HG03342 (cell line): ENCODE data around the gene CCDC195.
"Not testable (repeated sequence)": the region's sequence is repeated elsewhere in the genome, so short reads cannot be mapped to it uniquely, and the experiment has no call there.

Source experiments
- ATAC-seq: cut with Tn5 transposase; IDR thresholded peaks from one replicate; pipeline ENCODE4 v1.9.1; 2021; ENCODE audit warnings: mild to moderate bottlenecking, moderate library complexity; ENCODE audit not compliant: unreplicated experiment

Gene CCDC195

GRCh38 chr2:224691563-224691962 is 24.6 kb downstream of the CCDC195 start:
- no peak for ATAC-seq

GRCh38 chr2:224690868-224691267 is 25.3 kb downstream of the CCDC195 start:
- no peak for ATAC-seq

GRCh38 chr2:224689539-224689938 is 26.6 kb downstream of the CCDC195 start:
- no peak for ATAC-seq

GRCh38 chr2:224688997-224689396 is 27.2 kb downstream of the CCDC195 start:
- no peak for ATAC-seq

GRCh38 chr2:224687156-224687555 is 29.0 kb downstream of the CCDC195 start:
- ATAC-seq: no peak

GRCh38 chr2:224685121-224685520 is 31.0 kb downstream of the CCDC195 start:
- no peak for ATAC-seq

- ATAC-seq: no peak
Observed at GRCh38 chr2:224682134-224682533, 34.0 kb downstream of the CCDC195 start.

- ATAC-seq: no peak
Observed at GRCh38 chr2:224671731-224672130, 44.4 kb downstream of the CCDC195 start.

GRCh38 chr2:224670203-224670602 is 46.0 kb downstream of the CCDC195 start:
- ATAC-seq: no peak

- ATAC-seq: no peak
Observed at GRCh38 chr2:224669449-224669848, 46.7 kb downstream of the CCDC195 start.

- ATAC-seq: no peak
Observed at GRCh38 chr2:224668123-224668909, 47.8 kb downstream of the CCDC195 start.

- ATAC-seq: peak; percentile 98
Observed at GRCh38 chr2:224666951-224667553, 49.1 kb downstream of the CCDC195 start.

- ATAC-seq: not testable (repeated sequence)
Observed at GRCh38 chr2:224663322-224663721, 52.8 kb downstream of the CCDC195 start.

GRCh38 chr2:224661708-224662107 is 54.5 kb downstream of the CCDC195 start:
- ATAC-seq: not testable (repeated sequence)

GRCh38 chr2:224659714-224660113 is 56.5 kb downstream of the CCDC195 start:
- no peak for ATAC-seq

- no peak for ATAC-seq
Observed at GRCh38 chr2:224658780-224659405, 57.3 kb downstream of the CCDC195 start.

GRCh38 chr2:224657349-224657748 is 58.8 kb downstream of the CCDC195 start:
- ATAC-seq: peak; percentile 55

- ATAC-seq: no peak
Observed at GRCh38 chr2:224655006-224655537, 61.1 kb downstream of the CCDC195 start.
